SK-N-SH treated with all-trans-retinoic acid at 6 μM for 48 hours (cell line): ENCODE results near the gene RAF1.
"Not testable (repeated sequence)": the region's sequence is repeated elsewhere in the genome, so short reads cannot be mapped to it uniquely, and the experiment has no call there.

Experiments
- ATAC-seq: fragments of 200-7000 bp; cut with Tn5 transposase; 3 replicates; pipeline ENCODE4 v1.9.1; 2020; ENCODE audit warnings: mild to moderate bottlenecking, moderate library complexity
- ARNTL ChIP-seq: fragments of 450-650 bp; formaldehyde crosslinking; IDR thresholded peaks from 2 replicates; pipeline ENCODE4 v1.5.0; 2020; ENCODE audit warnings: low read depth, mild to moderate bottlenecking, moderate library complexity, borderline replicate concordance
- BACH2 ChIP-seq: fragments of 250-450 bp; sonication (Bioruptor Pico); IDR thresholded peaks from 2 replicates; pipeline ENCODE4 v1.9.0; 2021; ENCODE audit warnings: mild to moderate bottlenecking, borderline replicate concordance
- CSDC2 ChIP-seq: fragments of 250-450 bp; sonication (Bioruptor Pico); IDR thresholded peaks from 2 replicates; pipeline ENCODE4 v1.5.0; 2020; ENCODE audit warnings: mild to moderate bottlenecking, moderate library complexity
- ESRRG ChIP-seq: fragments of 250-450 bp; sonication (Bioruptor Pico); IDR thresholded peaks from 2 replicates; pipeline ENCODE4 v1.6.1; 2021; ENCODE audit warnings: mild to moderate bottlenecking
- GLIS3 ChIP-seq: fragments of 250-450 bp; sonication (Bioruptor Pico); IDR thresholded peaks from 2 replicates; pipeline ENCODE4 v1.5.0; 2020; ENCODE audit warnings: mild to moderate bottlenecking, moderate library complexity
- ISL1 ChIP-seq: fragments of 250-450 bp; sonication (Bioruptor Pico); IDR thresholded peaks from 2 replicates; pipeline ENCODE4 v2.1.2; 2022; ENCODE audit warnings: mild to moderate bottlenecking, moderate library complexity
- OSR1 ChIP-seq: fragments of 250-450 bp; sonication (Bioruptor Pico); IDR thresholded peaks from 2 replicates; pipeline ENCODE4 v1.8.0; 2022; ENCODE audit warnings: moderate library complexity, mild to moderate bottlenecking, inconsistent platforms
- PATZ1 ChIP-seq: fragments of 250-450 bp; sonication (Bioruptor Pico); IDR thresholded peaks from 2 replicates; pipeline ENCODE4 v1.8.0; 2020; ENCODE audit warnings: mild to moderate bottlenecking, moderate library complexity, borderline replicate concordance
- RARB ChIP-seq: fragments of 250-450 bp; sonication (Bioruptor Pico); IDR thresholded peaks from 2 replicates; pipeline ENCODE4 v1.8.0; 2021; ENCODE audit warnings: mild to moderate bottlenecking, moderate library complexity
- SNAI2 ChIP-seq: fragments of 250-450 bp; sonication (Bioruptor Pico); IDR thresholded peaks from 2 replicates; pipeline ENCODE4 v1.5.0; 2020; ENCODE audit warnings: mild to moderate bottlenecking, moderate library complexity
- TOX ChIP-seq: fragments of 250-450 bp; sonication (Bioruptor Pico); IDR thresholded peaks from 2 replicates; pipeline ENCODE4 v1.8.0; 2021; ENCODE audit warnings: mild to moderate bottlenecking, moderate library complexity, borderline replicate concordance
- TSHZ2 ChIP-seq: fragments of 250-450 bp; sonication (Bioruptor Pico); IDR thresholded peaks from 2 replicates; pipeline ENCODE4 v1.5.0; 2020; ENCODE audit warnings: mild to moderate bottlenecking, moderate library complexity
- ZC3H10 ChIP-seq: fragments of 250-450 bp; sonication (Bioruptor Pico); IDR thresholded peaks from 2 replicates; pipeline ENCODE4 v1.5.1; 2021; ENCODE audit warnings: mild to moderate bottlenecking, moderate library complexity
- ZFP30 ChIP-seq: fragments of 450-650 bp; formaldehyde crosslinking; IDR thresholded peaks from 2 replicates; pipeline ENCODE4 v1.5.0; 2022; ENCODE audit warnings: mild to moderate bottlenecking, moderate library complexity
- ZNF565 ChIP-seq: fragments of 450-650 bp; formaldehyde crosslinking; conservative IDR thresholded peaks from 2 replicates; pipeline ENCODE4 v1.5.0; 2020; ENCODE audit warnings: low read depth, mild to moderate bottlenecking, moderate library complexity
- ZNF70 ChIP-seq: fragments of 450-650 bp; formaldehyde crosslinking; IDR thresholded peaks from 2 replicates; pipeline ENCODE4 v1.5.0; 2020; ENCODE audit warnings: mild to moderate bottlenecking, moderate library complexity
- ZNF8 ChIP-seq: fragments of 450-650 bp; formaldehyde crosslinking; IDR thresholded peaks from 2 replicates; pipeline ENCODE4 v1.5.0; 2020; ENCODE audit warnings: mild to moderate bottlenecking, moderate library complexity
- TF ChIP-seq, protein P1 (sequence below): fragments of 250-450 bp; sonication (Bioruptor Pico); IDR thresholded peaks from 2 replicates; pipeline ENCODE4 v1.5.1; 2021; ENCODE audit warnings: mild to moderate bottlenecking, moderate library complexity
- TF ChIP-seq, protein P2 (sequence below): fragments of 250-450 bp; sonication (Bioruptor Pico); IDR thresholded peaks from 2 replicates; pipeline ENCODE4 v1.8.0; 2021; ENCODE audit warnings: low read depth, mild to moderate bottlenecking, moderate library complexity, borderline replicate concordance
- TF ChIP-seq, protein P3 (sequence below): fragments of 250-450 bp; sonication (Bioruptor Pico); IDR thresholded peaks from 2 replicates; pipeline ENCODE4 v1.5.1; 2020; ENCODE audit warnings: low read depth, mild to moderate bottlenecking, moderate library complexity

Gene RAF1

GRCh38 chr3:12706504-12707253 is 42.8 kb upstream of the RAF1 start:
- peak; percentile 99 for ATAC-seq
- TF ChIP-seq ISL1 (CRISPR knock-in tag) (no peak), RARB (CRISPR knock-in tag) (no peak)

DNA sequence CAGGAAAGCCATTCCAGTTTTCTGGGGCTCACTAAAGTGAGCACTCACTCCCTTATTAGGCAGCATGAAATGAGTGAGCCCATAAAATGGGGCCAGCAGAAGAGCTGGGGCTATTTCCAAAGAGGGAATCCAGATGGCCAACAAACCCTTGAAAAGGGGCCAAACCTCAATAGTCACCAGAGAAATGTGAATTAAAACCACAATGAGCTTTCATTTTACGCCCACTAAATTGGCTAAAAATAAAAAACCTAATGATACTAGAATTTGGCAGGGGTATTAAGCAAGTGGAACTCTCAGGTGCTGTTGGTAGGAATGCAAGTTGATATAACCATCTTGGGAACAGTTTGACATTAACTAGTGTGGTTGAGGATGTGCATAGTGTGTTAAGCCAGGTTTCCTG is 42.1 kb upstream of the RAF1 start:
- no peak for ATAC-seq
- TF ChIP-seq BACH2 (CRISPR knock-in tag), result no peak
- TF ChIP-seq, protein P1, sequence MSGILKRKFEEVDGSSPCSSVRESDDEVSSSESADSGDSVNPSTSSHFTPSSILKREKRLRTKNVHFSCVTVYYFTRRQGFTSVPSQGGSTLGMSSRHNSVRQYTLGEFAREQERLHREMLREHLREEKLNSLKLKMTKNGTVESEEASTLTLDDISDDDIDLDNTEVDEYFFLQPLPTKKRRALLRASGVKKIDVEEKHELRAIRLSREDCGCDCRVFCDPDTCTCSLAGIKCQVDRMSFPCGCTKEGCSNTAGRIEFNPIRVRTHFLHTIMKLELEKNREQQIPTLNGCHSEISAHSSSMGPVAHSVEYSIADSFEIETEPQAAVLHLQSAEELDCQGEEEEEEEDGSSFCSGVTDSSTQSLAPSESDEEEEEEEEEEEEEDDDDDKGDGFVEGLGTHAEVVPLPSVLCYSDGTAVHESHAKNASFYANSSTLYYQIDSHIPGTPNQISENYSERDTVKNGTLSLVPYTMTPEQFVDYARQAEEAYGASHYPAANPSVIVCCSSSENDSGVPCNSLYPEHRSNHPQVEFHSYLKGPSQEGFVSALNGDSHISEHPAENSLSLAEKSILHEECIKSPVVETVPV (CRISPR knock-in tag), result no peak

- TF ChIP-seq OSR1 (CRISPR knock-in tag) (no peak), ZNF8 (CRISPR knock-in tag) (no peak), ESRRG (CRISPR knock-in tag) (no peak), SNAI2 (CRISPR knock-in tag) (no peak)
- TF ChIP-seq, all 23 proteins: peak for 0
- no peak for ATAC-seq
Observed at GRCh38 chr3:12705374-12705926, 41.5 kb upstream of the RAF1 start.

- ATAC-seq, result no peak
- TF ChIP-seq, protein P1 (CRISPR knock-in tag), result no peak
- TF ChIP-seq CSDC2 (no peak), ZNF70 (CRISPR knock-in tag) (no peak), ZFP30 (CRISPR knock-in tag) (no peak), ZC3H10 (CRISPR knock-in tag) (no peak), ZNF565 (CRISPR knock-in tag) (no peak), ARNTL (CRISPR knock-in tag) (no peak), GLIS3 (no peak), ZNF8 (CRISPR knock-in tag) (no peak), TSHZ2 (CRISPR knock-in tag) (no peak), PATZ1 (CRISPR knock-in tag) (no peak), RARB (CRISPR knock-in tag) (no peak), SNAI2 (CRISPR knock-in tag) (no peak), TOX (CRISPR knock-in tag) (no peak), ISL1 (CRISPR knock-in tag) (no peak)
- TF ChIP-seq, protein P2, sequence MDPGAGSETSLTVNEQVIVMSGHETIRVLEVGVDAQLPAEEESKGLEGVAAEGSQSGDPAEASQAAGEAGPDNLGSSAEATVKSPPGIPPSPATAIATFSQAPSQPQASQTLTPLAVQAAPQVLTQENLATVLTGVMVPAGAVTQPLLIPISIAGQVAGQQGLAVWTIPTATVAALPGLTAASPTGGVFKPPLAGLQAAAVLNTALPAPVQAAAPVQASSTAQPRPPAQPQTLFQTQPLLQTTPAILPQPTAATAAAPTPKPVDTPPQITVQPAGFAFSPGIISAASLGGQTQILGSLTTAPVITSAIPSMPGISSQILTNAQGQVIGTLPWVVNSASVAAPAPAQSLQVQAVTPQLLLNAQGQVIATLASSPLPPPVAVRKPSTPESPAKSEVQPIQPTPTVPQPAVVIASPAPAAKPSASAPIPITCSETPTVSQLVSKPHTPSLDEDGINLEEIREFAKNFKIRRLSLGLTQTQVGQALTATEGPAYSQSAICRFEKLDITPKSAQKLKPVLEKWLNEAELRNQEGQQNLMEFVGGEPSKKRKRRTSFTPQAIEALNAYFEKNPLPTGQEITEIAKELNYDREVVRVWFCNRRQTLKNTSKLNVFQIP (CRISPR knock-in tag), result no peak
- TF ChIP-seq, protein P3, sequence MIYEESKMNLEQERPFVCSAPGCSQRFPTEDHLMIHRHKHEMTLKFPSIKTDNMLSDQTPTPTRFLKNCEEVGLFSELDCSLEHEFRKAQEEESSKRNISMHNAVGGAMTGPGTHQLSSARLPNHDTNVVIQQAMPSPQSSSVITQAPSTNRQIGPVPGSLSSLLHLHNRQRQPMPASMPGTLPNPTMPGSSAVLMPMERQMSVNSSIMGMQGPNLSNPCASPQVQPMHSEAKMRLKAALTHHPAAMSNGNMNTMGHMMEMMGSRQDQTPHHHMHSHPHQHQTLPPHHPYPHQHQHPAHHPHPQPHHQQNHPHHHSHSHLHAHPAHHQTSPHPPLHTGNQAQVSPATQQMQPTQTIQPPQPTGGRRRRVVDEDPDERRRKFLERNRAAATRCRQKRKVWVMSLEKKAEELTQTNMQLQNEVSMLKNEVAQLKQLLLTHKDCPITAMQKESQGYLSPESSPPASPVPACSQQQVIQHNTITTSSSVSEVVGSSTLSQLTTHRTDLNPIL (CRISPR knock-in tag), result no peak
Observed at GRCh38 chr3:12702501-12702900, 38.6 kb upstream of the RAF1 start.

DNA sequence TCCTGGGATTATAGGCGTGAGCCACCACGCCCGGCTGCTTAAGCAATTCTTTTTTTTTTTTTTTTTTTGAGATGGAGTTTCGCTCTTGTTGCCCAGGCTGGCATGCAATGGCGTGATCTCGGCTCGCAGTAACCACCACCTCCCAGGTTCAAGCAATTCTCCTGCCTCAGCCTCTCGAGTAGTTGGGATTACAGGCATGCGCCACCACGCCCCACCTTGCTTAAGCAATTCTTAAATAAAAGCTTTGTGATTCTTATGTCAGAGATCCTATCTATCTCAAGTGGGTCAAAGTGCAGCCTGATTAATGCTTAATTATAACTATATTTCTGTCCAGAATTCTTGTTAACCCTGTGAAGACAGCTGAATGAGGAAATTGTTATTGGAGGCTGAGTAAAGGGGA is 37.7 kb upstream of the RAF1 start:
- ATAC-seq, result not testable (repeated sequence)
